Camera-type eye (tissue), 1 donor: ENCODE data around the gene COL8A1. TPM values are rescaled to one million over a fixed set of nuclear protein-coding genes. Genes with fewer than 3 reads are reported as not detected.

Experiments used
- total RNA-seq: library from RNA; depleted of rRNA; stranded (reverse); fragments of >200 nt; gene quantifications from one replicate; pipeline ENCODE4 v1.2.3, GENCODE V29; 2014

The COL8A1 gene
- 40.2 TPM for total RNA-seq

DNA sequence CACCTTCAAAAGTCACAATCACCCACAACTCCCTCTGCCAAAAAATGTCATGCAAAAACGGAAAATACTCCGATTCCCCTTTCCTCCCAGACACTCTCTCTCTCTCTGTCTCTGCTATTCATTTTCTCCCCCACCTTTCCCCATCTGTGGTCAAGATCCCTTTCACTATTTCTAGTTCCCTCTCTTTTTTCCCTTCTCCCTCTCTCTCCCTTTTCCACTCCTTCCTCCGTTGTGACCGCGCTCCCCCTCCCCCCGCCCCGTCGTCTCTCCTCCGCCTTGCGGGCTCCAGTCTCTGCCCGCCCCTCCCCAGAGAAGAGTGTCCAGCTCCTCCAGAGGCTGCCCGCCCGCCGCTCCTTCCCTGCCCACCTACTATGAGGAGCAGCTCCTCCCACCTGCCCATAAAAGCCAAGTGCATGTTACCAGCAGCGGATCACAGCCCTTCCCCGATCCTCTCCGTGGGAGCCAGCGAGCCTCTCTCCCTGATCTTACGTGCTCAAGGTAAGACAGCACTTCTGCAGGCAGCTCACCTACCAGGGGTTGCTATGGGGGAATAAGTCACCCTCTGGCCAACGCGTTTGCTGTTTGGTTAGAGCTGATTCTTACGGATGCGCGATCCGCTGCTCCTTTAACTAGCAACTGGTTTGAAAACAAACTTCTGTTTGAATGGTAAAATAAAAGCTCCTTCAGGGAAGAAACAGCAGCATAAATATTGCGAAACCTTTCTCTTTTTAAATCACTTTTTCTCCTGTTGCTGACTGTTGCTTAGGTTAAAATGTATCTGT lies at the start of gene COL8A1:
COL8A1 (plus strand) TSS at position 428 of the 782 bp plus-strand sequence. CDS start 152,089 bp downstream, outside the sequence.

DNA sequence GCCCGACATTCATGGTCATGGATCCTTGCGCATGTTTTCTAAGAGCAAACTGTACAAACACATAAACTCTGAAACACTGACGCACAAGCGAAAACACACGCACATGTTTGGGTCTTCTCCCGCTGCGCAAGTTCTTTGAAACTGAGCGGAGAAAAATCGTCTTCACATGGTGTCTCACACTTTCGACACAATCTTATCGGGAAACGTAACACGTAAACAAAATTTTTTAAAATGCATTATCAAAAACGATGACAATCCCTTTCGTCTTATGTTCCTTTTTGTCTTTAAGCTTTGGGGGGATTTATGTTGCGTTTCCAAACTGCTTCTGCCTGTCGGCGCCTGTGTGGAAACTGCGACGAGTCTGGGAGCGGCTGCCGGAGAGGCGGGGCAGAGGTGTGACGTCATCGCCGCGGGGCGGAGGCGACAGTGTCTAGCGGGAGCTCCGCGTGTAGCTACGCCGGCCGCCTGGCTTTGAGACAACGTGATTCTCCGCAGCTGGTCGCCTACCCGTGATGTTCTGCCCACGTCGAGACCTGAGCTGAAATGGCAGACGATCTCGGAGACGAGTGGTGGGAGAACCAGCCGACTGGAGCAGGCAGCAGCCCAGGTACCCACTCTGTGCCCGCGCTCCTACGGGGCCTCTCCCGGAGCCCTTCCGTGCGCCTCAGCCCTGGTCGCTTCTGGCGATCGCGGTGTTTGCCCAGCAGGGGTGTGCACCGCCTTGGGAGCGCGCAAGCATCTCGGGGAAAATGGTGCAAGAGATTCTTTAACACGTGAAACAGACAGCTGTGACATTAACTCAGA lies 179.2 kb downstream of the COL8A1 start, which contains the start of gene CMSS1:
CMSS1 (plus strand) TSS at position 426 of the 804 bp plus-strand sequence.

Other genes starting within 250 kb of the COL8A1 start
- gene CMSS1, start 179.3 kb downstream of the COL8A1 start, total RNA-seq = 19.1 TPM